Stimulated activated CD8-positive, alpha-beta memory T cell treated with anti-CD3 and anti-CD28 coated beads, Interleukin-15, amount 100 ng/mL, for 24 hours (primary cell): Measurements from ENCODE around the gene KHDC1.
"Not testable (repeated sequence)": the region's sequence is repeated elsewhere in the genome, so short reads cannot be mapped to it uniquely, and the experiment has no call there.

ENCODE experiments used
- DNase-seq: peaks from one replicate; pipeline ENCODE4 v3.0.0-alpha.2; 2020; ENCODE audit warnings: low read depth

The KHDC1 gene

DNA sequence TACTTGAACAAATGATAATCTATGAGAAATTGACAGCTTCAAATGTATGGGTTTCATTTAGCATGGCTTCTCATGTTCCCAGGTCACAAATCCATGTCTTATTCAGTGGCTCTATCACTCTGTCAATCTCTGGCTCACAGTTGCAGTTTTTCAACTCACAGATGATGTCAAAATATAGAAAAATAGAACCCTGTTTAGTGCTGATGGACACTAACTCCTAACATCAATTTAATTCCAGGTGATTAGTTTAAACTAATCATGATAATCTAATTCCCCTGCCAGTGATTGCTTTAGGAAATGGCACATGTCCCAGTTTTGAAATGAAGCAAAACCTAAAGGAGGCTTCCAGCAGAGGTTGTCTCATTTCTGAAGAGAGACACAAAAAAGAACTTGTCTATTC, 13.0 kb downstream of the KHDC1 start:
- no peak for DNase-seq

- DNase-seq, result no peak
Observed at GRCh38 chr6:73248192-73248903, 14.6 kb downstream of the KHDC1 start.

DNA sequence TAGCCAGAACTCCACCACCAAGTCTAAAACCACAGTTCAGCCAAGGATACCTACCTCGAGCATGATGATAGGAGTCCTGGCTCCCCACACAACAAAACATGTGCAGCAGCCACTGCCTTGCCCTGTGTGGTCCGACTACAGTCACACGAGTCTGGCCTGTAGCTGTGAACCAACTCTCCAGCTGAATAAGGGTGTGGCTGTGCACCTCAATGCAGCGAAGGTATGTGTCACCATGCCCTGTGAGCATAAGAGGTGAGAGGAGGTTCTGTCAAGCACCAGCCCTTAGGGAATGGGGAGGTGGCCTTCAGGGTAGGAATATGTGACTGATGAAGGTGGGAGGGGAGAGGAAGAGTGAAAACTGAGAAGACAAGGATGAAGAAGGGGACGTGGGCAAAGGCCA, 21.0 kb downstream of the KHDC1 start:
- DNase-seq, result no peak

DNA sequence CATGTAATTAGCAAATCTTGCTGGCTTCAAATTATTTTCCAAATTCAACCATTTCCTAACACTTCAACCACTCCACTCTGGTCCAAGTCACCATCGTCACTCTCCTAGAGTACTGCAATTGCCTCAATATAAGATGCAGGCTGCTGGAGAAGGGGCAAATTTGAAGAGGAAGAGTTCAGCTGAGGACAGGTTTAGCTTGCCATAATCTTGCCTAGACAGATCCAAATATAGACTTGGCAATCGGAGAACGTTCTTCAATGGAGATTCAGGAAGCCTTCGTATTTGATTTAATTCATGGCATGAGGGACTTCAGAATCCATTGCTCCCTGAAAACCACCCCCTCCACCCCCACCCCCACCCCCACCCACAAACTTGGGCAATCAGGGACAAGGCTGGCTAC, 22.3 kb downstream of the KHDC1 start:
- DNase-seq, result no peak

DNA sequence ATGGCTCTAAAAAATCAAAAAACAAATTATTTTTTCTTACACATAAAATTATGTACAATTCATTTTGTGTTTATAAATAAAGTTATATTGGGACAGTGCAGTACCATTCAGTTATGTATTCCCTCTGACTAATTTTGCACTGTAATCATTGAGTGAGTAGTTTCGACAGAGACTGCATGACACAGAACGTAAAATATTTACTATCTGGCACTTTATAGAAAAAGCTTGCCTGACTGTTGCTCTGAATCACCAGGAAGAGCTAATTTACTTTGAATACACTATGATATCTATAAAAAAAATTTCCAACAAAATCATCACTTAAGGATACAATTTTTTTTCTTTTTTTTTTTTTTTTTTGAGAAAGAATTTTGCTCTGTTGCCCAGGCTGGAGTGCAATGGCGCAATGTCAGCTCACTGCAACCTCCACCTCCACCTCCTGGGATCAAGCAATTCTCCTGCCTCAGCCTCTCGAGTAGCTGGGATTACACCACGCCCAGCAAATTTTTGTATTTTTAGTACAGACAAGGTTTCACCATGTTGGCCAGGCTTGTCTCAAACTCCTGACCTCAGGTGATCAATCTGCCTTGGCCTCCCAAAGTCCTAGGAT, 26.7 kb downstream of the KHDC1 start:
- no peak for DNase-seq

DNA sequence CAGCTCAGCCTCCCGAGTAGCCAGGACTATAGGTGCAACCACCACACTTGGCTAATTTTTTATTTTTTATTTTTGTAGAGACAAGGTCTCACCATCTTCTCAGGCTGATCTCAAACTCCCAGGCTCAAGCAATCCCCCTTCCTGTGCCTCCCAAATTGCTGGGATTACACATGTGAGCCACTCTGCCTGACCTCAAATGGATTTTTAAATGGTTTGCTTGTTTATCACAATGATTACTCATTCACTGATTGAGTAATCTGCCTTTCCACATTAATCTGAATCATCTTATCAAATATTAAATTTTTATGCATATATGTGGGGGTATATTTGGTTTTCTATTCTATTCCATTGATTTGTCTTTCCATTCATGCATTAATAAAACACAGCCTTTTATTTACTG, 28.3 kb downstream of the KHDC1 start:
- no peak for DNase-seq

DNA sequence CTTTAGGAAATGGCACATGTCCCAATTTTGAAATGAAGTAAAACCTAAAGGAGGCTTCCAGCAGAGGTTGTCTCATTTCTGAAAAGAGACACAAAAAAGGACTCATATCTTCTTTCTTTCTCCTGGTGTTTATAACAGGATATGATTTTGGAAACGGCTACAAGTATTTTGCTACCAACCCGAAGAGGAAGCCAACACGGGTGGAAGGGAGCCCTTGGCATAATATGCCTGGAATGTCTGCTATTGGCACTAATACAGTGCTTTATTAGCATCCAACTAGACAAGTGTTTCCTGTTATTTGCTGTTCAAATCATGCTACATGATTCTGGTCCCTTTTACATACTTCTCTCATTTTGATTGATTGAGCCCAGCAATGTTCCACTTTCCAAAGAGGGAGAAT, 29.0 kb downstream of the KHDC1 start:
- not testable (repeated sequence) for DNase-seq

- DNase-seq, result no peak
Observed at GRCh38 chr6:73233048-73233447, 29.9 kb downstream of the KHDC1 start.

GRCh38 chr6:73231986-73232391, 31.0 kb downstream of the KHDC1 start:
- no peak for DNase-seq

DNA sequence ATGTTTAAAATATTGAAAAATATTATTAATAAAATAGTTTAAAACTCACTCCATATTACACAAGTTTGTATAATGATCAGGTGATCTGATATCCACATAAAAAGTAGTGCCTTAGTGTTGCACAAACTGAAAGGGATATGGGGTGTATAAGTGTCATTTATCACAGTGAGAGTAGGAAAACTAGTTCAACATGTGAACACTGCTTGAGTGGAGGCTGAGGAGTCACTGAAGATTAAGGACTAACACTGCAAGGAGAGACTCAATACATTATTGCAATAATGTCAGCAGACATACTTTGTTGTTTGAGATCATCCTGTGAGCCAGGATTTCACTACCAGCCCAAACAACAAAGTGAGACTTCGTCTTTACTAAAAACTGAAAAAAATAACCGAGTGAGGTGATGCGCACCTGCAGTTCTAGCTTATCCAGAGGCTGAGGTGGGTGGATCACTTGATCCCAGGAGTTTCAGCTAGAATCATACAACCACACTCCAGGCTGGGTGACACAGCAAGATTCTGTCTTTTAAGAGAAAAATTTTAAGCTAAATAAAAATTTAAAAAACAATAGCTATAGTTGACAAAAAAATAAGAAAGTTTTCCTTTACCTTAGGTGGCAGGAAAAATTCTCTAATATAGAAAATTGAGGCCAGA, 35.3 kb downstream of the KHDC1 start:
- DNase-seq, result no peak

- DNase-seq, result no peak
Observed at GRCh38 chr6:73225396-73225795, 37.6 kb downstream of the KHDC1 start, which contains the start of gene KHDC1L. Gene KHDC1L (minus strand): TSS chr6:73225496. CDS start chr6:73225408, 88 bp downstream.

DNA sequence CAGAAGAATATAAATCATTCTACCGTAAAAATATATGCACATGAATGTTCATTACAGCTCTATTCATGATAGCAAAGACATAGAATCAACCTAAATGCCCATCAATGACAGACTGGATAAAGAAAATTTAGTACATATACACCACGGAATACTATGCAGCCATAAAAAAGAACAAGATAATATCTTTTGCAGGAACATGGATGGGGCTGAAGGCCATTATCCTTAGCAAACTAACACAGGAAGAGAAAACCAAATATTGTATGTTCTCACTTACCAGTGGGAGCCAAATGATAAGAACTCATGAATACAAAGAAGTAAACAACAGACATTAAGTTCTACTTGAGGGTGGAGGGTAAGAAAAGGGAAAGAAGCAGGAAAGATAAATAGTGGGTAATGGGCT, 46.1 kb downstream of the KHDC1 start:
- DNase-seq, result no peak

DNA sequence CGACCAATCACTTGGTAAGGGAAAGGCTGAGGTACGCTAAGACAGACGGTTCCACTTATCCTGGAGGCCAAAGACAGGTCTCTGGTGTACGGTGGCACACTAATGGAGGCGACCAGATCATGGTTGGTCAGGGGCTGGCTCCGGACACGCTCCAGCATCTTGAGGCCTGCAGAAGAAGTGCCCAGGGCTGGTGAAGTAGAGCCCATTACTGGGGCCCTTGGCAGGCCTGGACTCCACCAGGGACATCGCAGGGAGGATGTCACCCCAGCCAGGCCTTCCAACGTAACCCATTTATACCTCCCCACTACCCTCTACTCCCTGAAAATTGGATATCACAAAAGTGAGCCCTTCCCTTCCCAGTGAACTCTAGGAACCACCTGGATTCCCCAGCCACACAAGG, 53.9 kb downstream of the KHDC1 start:
- DNase-seq, result no peak

DNA sequence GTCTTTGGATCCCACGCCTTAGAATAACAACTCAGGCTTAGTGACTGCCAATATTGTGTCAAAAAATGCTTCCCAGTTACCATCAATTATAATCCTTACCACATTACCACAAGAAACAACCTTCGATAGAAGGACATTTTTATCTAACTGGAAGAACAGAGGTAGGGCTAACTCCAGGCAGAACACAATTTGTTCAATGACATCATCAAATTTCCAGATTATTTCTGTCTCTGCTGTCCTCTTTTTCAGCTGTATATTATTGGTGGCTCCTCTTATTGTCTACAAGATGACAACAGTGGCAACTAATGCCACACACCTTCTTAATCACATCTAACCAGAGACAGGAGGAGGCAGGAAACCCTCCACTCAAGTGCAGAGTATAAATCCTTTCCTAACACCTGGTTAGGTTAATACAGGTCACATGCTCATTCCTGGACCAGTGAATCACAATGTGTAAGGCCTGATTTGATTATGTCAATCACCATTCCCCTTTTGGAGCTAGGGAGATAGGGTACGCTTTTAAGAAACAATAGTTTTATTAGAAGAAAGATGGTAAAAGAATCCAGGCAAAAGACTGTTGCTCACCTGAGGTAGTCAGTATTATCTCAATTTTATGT, 55.7 kb downstream of the KHDC1 start:
- DNase-seq, result no peak

- no peak for DNase-seq
Observed at GRCh38 chr6:73204252-73204651, 58.7 kb downstream of the KHDC1 start.

DNA sequence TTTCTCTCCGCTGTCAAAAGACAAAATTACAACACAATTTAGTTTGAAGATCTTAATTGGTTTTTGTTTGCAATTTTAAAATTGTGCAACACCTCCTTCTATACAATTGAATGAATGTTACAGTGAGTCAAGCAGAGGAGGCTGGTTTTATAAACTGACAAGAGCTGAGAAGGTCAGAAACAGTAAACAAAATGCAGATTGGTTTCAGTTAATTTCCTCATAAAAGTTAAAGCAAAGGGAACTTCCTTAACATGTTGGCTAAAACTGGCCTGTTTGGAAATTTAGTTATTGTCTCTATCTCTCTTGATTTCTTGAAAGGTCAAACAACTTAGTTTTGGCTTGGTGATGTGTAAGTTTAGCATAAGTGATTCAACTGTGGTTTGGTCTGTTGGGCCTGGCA, 59.9 kb downstream of the KHDC1 start:
- DNase-seq, result no peak

- no peak for DNase-seq
Observed at GRCh38 chr6:73200735-73201134, 62.3 kb downstream of the KHDC1 start.

DNA sequence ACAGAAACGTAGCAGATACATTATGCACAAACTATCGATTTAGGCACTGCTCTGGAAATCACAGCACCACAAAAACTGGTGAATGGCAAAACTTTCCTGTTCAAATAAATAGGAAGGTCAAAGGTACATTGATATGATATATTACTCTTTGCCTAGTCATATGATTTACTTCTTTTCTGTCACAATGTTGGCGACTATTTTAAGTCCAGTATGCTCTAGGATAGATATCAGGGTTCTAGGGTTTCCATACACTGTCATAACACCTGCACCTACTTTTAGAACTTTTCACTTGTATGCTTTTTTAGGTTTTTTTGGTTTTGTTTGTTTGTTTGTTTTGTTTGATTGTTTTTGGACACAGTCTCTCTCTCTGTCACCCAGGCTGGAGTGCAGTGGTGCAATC, 62.7 kb downstream of the KHDC1 start:
- DNase-seq, result no peak

DNA sequence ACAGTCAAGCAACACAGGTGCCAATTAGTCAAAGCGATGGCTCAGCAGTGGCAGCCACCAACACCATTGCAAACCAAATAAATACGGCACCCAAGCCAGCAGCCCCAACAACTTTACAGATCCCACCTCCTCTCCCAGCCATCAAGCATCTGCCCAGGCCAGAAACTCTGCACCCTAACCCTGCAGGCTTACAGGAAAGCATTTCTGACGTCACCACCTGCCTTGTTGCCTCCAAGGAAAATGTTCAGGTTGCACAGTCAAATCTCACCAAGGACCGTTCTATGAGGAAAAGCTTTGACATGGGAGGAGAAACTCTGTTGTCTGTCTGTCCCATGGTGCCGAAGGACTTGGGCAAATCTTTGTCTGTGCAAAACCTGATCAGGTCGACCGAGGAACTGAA, 68.3 kb downstream of the KHDC1 start:
- no peak for DNase-seq

DNA sequence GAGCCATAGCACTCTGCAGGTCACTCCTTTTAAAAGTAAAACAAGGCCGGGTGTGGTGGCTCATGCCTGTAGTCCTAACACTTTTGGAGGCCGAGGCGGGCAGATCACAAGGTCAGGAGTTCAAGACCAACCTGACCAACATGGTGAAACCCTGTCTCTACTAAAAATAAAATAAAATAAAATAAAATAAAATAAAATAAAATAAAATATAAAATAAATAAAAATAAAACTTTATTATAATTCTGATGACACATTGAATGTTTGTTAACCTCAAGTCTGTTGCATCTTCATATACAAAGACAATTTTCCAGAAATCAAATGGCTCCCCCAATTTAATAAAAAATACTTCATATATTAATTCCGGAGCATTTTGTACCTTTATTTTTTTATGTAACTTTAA, 69.7 kb downstream of the KHDC1 start:
- DNase-seq, result not testable (repeated sequence)
